ENCODE data around the gene KCNMA1. TPM values are rescaled to one million over a fixed set of nuclear protein-coding genes. Genes with fewer than 3 reads are reported as not detected.

The KCNMA1 gene
- total RNA-seq, 1 experiment from 2014 or later = 20.7 TPM

DNA sequence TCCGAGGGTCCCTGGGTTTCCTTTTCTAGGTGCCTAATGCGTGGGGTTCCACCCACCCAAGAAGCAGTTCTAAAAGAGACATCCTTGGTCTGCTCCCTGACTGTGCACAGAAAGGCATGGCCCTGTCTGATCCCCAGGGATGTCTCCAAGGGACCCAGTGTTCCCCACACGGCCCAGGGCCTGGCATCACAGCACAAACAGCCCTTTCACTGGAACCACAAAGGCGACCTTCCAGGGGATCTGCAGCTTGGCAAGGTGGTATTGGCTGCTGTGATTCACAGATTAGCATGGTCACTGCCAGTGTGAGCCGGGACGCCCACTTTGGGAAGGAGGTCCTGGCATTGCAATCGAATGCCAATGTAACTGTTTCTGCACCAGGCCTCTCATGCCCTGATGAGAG lies 6.4 kb downstream of the KCNMA1 start:
- Histone ChIP-seq H3K36me3 (ENCODE audit: control insufficient read depth, insufficient read depth, low read length) (no peaks in the 10 kb centered on the region), H3K9me3 (no peaks in the 10 kb centered on the region), H3K4me3 (ENCODE audit: low read depth, low read length) (no peak overlapping the region), H3K27me3 (replicated peaks; ENCODE audit: control insufficient read depth, insufficient read depth, low read length) (no peaks in the 10 kb centered on the region), H3K4me1 (0 out of 2 replicates have a peak, but pooled peaks cover 4% of the 10 kb centered on the region)
- TF ChIP-seq, protein P1, sequence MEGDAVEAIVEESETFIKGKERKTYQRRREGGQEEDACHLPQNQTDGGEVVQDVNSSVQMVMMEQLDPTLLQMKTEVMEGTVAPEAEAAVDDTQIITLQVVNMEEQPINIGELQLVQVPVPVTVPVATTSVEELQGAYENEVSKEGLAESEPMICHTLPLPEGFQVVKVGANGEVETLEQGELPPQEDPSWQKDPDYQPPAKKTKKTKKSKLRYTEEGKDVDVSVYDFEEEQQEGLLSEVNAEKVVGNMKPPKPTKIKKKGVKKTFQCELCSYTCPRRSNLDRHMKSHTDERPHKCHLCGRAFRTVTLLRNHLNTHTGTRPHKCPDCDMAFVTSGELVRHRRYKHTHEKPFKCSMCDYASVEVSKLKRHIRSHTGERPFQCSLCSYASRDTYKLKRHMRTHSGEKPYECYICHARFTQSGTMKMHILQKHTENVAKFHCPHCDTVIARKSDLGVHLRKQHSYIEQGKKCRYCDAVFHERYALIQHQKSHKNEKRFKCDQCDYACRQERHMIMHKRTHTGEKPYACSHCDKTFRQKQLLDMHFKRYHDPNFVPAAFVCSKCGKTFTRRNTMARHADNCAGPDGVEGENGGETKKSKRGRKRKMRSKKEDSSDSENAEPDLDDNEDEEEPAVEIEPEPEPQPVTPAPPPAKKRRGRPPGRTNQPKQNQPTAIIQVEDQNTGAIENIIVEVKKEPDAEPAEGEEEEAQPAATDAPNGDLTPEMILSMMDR (IDR thresholded peaks at IDR 0.05; ENCODE audit: insufficient read depth in 1 of 2, low read depth in 1 of 2, low read length in 1 of 2, severe bottlenecking in 1 of 2, unreplicated experiment in 1 of 2) = no peak
- Mint-ChIP-seq H3K4me1 (ENCODE audit: low read depth, unreplicated experiment) (peaks cover 14% of the 10 kb centered on the region), H3K27me3 (ENCODE audit: insufficient read depth, unreplicated experiment) (no peaks in the 10 kb centered on the region), H3K9me3 (ENCODE audit: unreplicated experiment) (no peaks in the 10 kb centered on the region), H3K27ac (ENCODE audit: unreplicated experiment) (no peak overlapping the region), H3K36me3 (ENCODE audit: insufficient read depth, unreplicated experiment) (no peaks in the 10 kb centered on the region), H3K4me3 (ENCODE audit: unreplicated experiment) (no peak overlapping the region)
- POLR2A ChIA-PET = no interaction called here
- DNase-seq = no peak
- CTCF ChIA-PET = no interaction called here
- intact Hi-C loops (cut with micrococcal nuclease; ENCODE audit: unreplicated experiment) = no loop called here
- no TSS peak for BruUV-seq (replicated peaks)

DNA sequence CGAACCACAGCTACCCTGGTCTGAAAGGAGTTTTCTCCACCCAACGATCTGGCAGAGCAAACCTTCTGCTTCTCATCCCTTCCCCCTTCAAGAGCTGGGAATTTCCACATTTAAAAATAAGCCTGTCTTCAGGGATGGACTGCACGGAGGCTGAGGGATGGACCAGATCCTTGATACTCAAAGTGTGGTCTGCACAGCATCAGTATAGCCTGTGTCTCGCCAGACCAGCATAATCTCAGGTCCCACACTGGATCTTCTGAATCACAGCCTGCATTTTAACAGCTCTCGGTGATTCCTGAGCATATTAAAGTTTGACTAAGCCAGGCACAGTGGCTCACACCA lies 7.1 kb downstream of the KCNMA1 start:
- Mint-ChIP-seq H3K27ac (ENCODE audit: unreplicated experiment) (no peak overlapping the region), H3K4me3 (ENCODE audit: unreplicated experiment) (no peak overlapping the region), H3K27me3 (ENCODE audit: insufficient read depth, unreplicated experiment) (no peaks in the 10 kb centered on the region), H3K36me3 (ENCODE audit: insufficient read depth, unreplicated experiment) (peaks cover 2% of the 10 kb centered on the region), H3K4me1 (ENCODE audit: low read depth, unreplicated experiment) (peaks cover 10% of the 10 kb centered on the region), H3K9me3 (ENCODE audit: unreplicated experiment) (no peaks in the 10 kb centered on the region)
- no TSS peak for BruUV-seq (replicated peaks)
- CTCF ChIA-PET = no interaction called here
- no peak for DNase-seq
- Histone ChIP-seq H3K27me3 (replicated peaks; ENCODE audit: control insufficient read depth, insufficient read depth, low read length) (no peaks in the 10 kb centered on the region), H3K36me3 (ENCODE audit: control insufficient read depth, insufficient read depth, low read length) (no peaks in the 10 kb centered on the region), H3K4me1 (0 out of 2 replicates have a peak, but pooled peaks cover 4% of the 10 kb centered on the region), H3K9me3 (no peaks in the 10 kb centered on the region), H3K4me3 (ENCODE audit: low read depth, low read length) (no peak overlapping the region)
- intact Hi-C loops (cut with micrococcal nuclease; ENCODE audit: unreplicated experiment) = no loop called here
- POLR2A ChIA-PET = no interaction called here
- TF ChIP-seq, protein P1 (IDR thresholded peaks at IDR 0.05; ENCODE audit: insufficient read depth in 1 of 2, low read depth in 1 of 2, low read length in 1 of 2, severe bottlenecking in 1 of 2, unreplicated experiment in 1 of 2) = no peak

DNA sequence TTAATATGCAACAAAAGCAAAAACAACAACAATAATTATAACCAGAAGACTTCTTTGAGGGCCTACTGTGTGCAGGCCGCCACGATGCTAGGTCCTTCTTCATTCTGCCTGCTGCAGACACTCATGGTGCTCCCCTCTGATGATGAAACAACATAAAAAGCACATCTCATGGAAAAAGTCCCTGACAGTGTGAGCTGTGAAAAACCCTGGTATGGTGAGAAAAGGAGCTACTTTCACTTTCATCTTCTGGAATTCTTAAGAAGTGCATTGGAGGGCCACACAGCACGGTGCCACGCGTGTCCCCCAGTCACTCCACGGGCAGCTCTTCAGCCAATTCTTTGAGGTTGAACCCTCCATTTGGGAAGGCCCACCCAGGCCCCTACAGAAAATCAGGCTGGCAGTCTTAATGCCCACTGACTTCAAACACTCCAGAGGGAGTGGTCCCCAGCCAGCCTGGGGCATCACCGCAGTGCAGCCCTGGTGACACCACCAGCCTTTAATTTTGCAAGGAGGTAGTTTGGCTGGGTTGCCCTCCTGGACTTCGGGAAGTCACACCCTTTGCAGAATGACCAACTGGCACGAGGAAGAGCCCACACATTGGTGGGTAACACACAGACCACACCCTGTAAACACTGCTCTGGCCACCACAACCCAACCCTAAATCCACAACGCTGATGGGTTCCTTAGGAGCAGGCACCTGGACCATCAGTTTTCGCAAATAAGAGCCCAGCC lies 7.7 kb downstream of the KCNMA1 start:
- peaks cover 5% of the 10 kb centered on the region for H3K36me3 Mint-ChIP-seq (ENCODE audit: insufficient read depth, unreplicated experiment)
- H3K27me3 ChIP-seq (replicated peaks; ENCODE audit: control insufficient read depth, insufficient read depth, low read length) = no peaks in the 10 kb centered on the region
- ChIA-PET POLR2A (no interaction called here), CTCF (no interaction called here)
- no peak for DNase-seq
- BruUV-seq (replicated peaks) = no TSS peak
- H3K27me3 Mint-ChIP-seq (ENCODE audit: insufficient read depth, unreplicated experiment) = no peaks in the 10 kb centered on the region
- intact Hi-C loops (cut with micrococcal nuclease; ENCODE audit: unreplicated experiment) = no loop called here
- peaks cover 10% of the 10 kb centered on the region for H3K4me1 Mint-ChIP-seq (ENCODE audit: low read depth, unreplicated experiment)
- no peaks in the 10 kb centered on the region for H3K9me3 ChIP-seq
- no peaks in the 10 kb centered on the region for H3K9me3 Mint-ChIP-seq (ENCODE audit: unreplicated experiment)
- no peak overlapping the region for H3K4me3 ChIP-seq (ENCODE audit: low read depth, low read length)
- TF ChIP-seq, protein P1 (IDR thresholded peaks at IDR 0.05; ENCODE audit: insufficient read depth in 1 of 2, low read depth in 1 of 2, low read length in 1 of 2, severe bottlenecking in 1 of 2, unreplicated experiment in 1 of 2) = no peak
- 0 out of 2 replicates have a peak, but pooled peaks cover 1% of the 10 kb centered on the region for H3K4me1 ChIP-seq
- H3K27ac Mint-ChIP-seq (ENCODE audit: unreplicated experiment) = no peak overlapping the region
- H3K4me3 Mint-ChIP-seq (ENCODE audit: unreplicated experiment) = no peak overlapping the region
- H3K36me3 ChIP-seq (ENCODE audit: control insufficient read depth, insufficient read depth, low read length) = no peaks in the 10 kb centered on the region
